Activated CD8-positive, alpha-beta memory T cell treated with anti-CD3 and anti-CD28 coated beads for 24 hours (primary cell): ENCODE data around the gene ZNF582.

ENCODE experiments used
- DNase-seq: peaks from one replicate; pipeline ENCODE4 v3.0.0-alpha.2; 2020

ZNF582 gene

GRCh38 chr19:56393119-56394012 lies at the start of gene ZNF582:
ZNF582 (minus strand) TSS chr19:56393534; CDS start chr19:56391752, 1,782 bp downstream.
- DNase-seq = peak; percentile 93

- no peak for DNase-seq
Measured at GRCh38 chr19:56441206-56441792, 48.0 kb upstream of the ZNF582 start.

- DNase-seq = no peak
Measured at GRCh38 chr19:56423985-56424353, 30.6 kb upstream of the ZNF582 start.

GRCh38 chr19:56423276-56423984 lies 30.1 kb upstream of the ZNF582 start:
- DNase-seq = no peak

GRCh38 chr19:56405062-56405461 lies 11.7 kb upstream of the ZNF582 start:
- no peak for DNase-seq

- no peak for DNase-seq
Measured at GRCh38 chr19:56404705-56405056, 11.3 kb upstream of the ZNF582 start.

- peak; percentile 97 for DNase-seq
Measured at GRCh38 chr19:56403764-56404704, 10.7 kb upstream of the ZNF582 start, which contains the start of gene ZNF583. ZNF583 (plus strand) TSS chr19:56404332; CDS start chr19:56407115, 2,783 bp downstream.

GRCh38 chr19:56403261-56403660 lies 9.9 kb upstream of the ZNF582 start:
- DNase-seq = no peak

- DNase-seq = no peak
Measured at GRCh38 chr19:56400485-56400884, 7.2 kb upstream of the ZNF582 start.

- DNase-seq = no peak
Measured at GRCh38 chr19:56398809-56399208, 5.5 kb upstream of the ZNF582 start.

- DNase-seq = no peak
Measured at GRCh38 chr19:56383826-56384605, 9.3 kb downstream of the ZNF582 start.

GRCh38 chr19:56377105-56377924 lies 16.0 kb downstream of the ZNF582 start:
- no peak for DNase-seq

GRCh38 chr19:56372281-56372680 lies 21.1 kb downstream of the ZNF582 start:
- no peak for DNase-seq

- no peak for DNase-seq
Measured at GRCh38 chr19:56369886-56370676, 23.3 kb downstream of the ZNF582 start.

- peak; percentile 91 for DNase-seq
Measured at GRCh38 chr19:56367829-56368711, 25.3 kb downstream of the ZNF582 start.

GRCh38 chr19:56360841-56361240 lies 32.5 kb downstream of the ZNF582 start:
- no peak for DNase-seq

GRCh38 chr19:56356944-56357343 lies 36.4 kb downstream of the ZNF582 start:
- DNase-seq = no peak

GRCh38 chr19:56355517-56355916 lies 37.8 kb downstream of the ZNF582 start:
- no peak for DNase-seq

GRCh38 chr19:56351208-56351607 lies 42.1 kb downstream of the ZNF582 start:
- DNase-seq = no peak
